HG03460 (cell line): ENCODE measurements around the gene ZNF527.
A peak's percentile ranks its signal among the peaks of the same experiment; 100 is the strongest.
"Not testable (repeated sequence)": the region's sequence is repeated elsewhere in the genome, so short reads cannot be mapped to it uniquely, and the experiment has no call there.

Experiments
- ATAC-seq: cut with Tn5 transposase; IDR thresholded peaks from one replicate; pipeline ENCODE4 v1.9.1; 2021; ENCODE audit not compliant: unreplicated experiment

The ZNF527 gene

DNA sequence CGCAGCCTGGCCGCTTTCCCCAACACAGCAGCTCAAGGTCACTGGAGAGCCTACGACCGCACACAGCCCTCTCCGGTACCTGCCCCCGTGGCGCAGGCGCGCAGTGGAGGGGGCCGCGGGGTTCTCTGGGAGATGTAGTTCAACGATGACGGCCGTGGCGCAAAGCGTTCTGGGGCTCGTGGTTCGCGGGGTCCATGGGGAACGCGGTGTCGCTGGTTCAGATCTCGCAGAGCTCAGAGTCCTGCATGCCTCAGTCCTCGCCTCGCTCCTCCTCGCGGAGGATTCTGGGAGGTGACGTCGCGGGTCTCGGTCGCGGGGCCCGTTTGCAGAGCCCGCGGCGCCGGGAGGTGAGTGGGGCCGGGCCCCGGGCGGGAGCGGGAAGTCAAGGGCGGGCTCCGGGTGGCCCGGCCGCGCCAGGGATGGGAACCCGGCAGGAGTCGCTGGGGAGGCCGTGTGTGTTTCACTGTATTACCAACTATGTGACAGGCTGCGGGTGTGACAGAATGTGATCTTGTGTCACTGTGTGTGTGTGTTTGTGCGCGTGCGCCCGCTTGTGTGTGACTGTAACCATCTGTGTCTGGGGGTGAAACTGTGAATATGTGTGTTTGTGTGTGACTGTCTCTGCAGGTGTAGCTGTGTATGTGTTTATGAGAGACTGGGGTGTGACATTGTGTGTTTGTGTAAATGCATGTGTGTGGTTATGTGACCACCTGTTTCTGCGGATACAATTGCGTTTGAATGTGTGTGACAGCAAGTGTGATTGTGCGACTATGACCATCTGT is at the start of gene ZNF527:
ZNF527 (plus strand) TSS at position 220 of the 782 bp plus-strand sequence. CDS start 3,100 bp downstream, outside the sequence.
- peak; percentile 87 for ATAC-seq

DNA sequence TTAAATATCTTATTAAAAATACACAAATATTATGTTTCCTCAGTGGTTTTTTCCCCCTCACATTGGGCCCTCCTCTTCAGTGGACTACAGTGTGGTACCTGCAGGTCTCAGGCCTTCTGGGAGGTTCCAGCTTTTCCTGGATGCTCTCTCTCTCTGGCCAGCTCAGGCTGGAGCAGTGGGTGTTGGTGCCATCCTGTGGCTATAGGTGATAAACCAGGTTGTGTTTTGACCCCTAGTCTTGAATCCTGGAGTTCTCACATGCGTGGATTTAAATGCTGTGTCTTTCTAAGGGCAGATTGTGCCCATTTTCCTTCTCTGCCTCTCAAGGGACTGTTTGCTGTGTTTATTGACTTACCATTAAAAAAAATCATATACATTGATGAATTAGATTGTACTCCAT is 41.2 kb upstream of the ZNF527 start:
- ATAC-seq: no peak

DNA sequence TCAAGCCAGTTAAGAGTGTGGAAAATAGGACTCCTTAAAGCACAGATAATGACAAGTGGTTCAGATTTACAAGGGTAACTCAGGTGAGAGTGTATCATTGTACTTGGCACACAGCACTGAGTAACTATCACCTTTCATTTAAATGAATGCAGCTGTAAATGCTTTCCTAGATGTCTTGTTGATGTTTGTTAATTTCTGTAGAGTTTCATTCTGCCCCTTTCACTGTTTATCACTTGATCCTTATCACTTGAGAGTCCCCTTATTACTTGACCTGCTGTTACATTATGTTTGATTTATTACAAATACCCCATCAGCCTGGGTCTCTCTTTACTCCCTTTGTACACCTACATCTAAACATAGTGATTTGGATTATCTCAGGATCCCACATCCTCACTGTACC is 38.1 kb upstream of the ZNF527 start:
- no peak for ATAC-seq

DNA sequence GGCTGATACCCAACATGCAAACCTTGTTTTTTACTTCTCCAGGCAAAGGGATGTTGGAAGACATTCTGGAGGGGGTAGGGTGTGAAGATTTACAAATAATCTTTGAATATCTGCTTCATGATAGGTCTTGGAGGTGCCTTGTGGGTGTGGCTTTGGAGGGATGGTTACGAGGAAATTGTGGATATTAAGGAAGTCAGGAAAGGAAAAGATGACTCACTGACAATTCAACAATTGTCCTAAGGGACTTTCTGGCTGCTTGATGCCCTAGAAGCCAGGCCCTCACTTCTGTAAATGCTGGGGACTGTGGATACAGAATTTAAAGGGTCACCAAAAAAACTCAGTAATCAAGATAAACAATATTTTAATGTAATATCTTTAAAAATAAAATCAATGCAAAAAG is 37.4 kb upstream of the ZNF527 start:
- no peak for ATAC-seq

DNA sequence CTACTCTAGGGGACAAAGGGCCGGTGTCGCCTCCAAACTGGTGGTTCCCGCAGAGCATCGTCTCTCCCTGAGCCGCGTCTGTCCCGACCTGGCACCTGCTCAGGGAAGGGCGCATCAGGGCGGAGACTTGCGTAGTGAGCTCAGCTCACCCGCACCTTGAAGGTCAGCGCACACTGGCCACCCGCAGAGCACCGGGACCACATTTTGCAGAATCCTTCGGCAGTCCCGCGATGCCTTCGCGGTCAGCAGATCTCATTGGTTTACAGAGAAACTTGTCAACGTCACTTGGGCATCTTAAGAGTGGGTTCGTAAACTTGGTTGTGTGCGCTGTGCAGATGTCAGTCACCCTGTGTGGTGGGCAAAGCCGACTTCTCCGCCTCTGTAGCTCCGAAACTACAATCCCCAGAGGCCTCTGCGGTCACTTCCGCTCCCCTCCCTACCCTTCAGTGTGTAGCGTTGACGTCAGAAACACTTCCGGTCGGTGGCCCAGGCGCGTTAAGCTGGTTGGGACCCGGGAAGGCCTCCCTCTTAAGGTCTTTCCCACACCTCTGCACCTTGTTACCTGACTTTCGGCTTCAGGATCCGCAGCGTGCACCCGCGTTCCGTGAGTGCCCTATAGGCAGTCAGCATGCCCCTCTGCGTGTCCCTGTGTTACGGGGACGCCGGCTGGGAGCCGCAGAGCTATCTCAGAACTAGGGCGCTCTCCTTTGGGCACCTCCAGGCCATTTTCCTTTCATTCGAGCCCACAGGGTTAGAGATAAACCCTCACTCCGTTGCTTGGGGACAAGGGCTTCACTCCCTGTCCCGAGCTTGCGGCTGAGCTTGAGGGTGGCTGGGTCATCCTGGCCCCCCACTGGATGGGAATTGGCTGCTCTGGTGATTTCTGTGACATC is 36.5 kb upstream of the ZNF527 start:
- peak; percentile 97 for ATAC-seq

DNA sequence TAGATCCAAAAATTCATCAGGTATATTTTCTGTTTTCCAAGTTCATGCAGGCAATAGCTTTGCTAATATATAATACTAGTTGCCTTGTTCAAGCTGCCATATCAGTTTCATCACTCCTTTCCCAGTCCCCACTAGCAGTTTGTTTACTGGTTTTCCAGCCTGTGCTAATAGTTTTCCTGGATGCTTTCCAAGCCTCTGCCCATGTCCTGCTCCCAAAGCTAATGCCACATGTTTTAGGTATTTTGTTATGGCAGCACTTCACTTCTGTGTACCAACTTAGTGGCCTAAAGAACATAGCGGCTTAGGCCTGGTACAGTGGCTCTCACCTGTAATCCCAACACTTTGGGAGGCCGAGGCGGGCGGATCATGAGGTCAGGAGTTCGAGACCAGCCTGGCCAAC is 28.1 kb upstream of the ZNF527 start:
- ATAC-seq: no peak

DNA sequence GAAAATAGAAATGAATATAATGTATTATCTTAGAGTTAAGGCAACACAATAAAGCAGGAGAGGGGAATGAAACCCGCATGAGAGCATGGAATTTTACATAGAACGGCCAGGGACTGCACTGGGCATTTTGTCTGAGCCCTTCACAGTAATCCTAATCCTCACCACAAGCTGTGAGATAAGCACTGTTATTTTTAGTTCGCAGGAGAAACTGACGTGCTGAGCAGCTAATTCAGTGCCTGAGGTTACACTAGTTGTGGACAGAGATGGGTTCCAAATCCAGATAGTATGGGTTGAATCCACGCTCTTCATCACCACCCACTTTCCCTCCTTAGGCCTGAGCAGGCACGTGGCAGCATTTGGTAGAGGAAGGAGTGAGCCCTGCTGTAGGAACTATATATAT is 24.8 kb upstream of the ZNF527 start:
- ATAC-seq: no peak

DNA sequence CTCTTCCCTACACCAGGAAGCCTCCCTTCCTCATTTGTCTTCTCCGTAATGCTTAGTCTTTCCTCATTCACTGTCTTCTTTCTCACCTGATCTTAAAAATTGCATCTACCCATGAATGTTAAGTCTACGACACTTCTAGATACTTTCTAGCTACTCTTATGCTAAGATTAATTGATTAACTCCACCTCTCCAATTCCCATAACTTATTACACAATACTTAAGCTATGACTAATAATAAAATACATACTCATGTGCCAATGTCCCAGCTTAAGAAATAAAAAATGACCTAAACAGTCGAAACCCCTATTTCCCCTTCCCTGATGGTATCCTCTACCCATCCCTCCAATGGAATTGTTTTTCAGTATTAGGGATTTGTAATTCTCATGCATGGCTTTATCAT is 22.8 kb upstream of the ZNF527 start:
- ATAC-seq: no peak

DNA sequence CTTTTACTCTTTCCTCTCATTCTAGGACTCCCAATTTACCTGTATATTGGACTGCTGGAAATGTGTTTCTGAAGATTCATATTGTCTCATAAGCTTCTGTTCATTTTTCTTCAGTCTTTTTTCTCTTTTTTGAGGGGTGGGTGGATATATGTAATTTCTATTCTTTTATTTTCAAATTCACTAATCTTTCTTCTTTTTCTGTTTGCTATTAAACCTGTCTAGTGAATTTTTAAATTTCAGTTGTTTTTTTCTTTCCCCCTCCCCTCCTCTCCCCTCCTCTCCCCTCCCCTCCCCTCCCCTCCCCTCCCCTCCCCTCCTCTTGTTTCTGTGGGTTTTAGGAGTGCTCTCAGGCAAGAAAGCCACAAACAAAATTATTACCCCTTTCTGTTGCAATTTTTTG is 16.9 kb upstream of the ZNF527 start:
- no peak for ATAC-seq

DNA sequence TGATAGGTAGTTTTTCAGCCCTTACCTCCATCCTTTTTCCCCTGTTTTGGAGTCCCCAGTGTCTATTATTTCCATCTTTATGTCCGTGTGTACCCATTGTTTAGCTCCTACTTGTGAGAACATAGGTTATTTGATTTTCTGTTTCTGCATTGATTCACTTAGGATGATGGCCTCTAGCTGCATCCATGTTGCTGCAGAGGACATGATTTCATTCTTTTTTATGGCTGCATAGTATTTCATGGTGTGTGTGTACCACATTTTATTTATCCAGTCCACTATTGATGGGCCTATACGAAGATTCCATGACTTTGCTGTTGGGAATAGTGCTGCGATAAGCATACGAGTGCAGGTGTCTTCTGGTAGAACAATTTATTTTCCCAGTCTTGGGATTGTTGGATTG is 15.0 kb upstream of the ZNF527 start:
- ATAC-seq: no peak

DNA sequence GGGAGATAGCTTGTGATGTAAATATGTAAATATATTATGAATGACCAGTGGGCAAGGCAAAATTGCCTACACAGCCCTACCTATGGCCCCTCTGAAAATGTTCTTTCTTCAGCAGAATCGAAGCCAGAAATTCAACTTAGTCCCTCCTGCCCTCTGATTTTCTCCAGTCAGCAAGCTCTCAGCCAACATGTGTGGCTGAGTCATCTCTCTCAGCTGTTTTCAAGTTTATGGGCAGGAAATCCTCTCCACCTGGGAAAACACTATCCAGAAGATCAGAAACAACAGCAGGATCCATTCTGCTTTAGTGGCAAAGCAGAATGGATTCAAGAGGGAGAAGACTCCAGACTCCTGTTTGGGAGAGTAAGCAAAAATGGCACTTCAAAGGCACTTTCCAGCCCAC is 8.9 kb upstream of the ZNF527 start:
- ATAC-seq: no peak

DNA sequence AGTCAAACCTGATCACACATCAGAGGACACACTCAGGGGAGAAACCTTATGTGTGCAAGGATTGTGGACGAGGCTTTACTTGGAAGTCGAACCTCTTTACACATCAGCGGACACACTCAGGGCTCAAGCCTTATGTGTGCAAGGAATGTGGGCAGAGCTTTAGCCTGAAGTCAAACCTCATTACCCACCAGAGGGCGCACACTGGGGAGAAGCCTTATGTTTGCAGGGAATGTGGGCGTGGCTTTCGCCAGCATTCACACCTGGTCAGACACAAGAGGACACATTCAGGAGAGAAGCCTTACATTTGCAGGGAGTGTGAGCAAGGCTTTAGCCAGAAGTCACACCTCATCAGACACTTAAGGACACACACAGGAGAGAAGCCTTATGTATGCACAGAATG is 8.2 kb upstream of the ZNF527 start:
- no peak for ATAC-seq

DNA sequence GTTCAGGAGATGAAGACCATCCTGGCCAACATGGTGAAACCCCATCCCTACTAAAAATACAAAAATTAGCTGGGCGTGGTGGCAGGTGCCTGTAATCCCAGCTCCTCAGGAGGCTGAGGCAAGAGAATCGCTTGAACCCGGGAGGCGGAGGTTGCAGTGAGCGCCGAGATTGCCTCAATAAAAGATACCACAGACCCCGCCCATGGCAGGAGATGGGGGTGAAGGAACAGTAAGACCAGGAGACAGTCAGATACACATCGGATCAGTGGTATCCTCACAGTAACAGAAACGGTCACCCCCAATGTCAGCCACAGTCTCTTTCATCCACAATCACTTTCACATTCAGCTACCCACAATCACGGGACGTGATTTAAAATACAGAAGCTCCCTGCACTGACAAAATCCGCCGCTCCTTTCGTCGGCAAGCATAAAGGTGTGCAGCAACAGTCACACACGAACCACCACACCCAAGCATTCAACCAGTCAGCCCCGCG is 466 bp upstream of the ZNF527 start:
- peak; percentile 23 for ATAC-seq

DNA sequence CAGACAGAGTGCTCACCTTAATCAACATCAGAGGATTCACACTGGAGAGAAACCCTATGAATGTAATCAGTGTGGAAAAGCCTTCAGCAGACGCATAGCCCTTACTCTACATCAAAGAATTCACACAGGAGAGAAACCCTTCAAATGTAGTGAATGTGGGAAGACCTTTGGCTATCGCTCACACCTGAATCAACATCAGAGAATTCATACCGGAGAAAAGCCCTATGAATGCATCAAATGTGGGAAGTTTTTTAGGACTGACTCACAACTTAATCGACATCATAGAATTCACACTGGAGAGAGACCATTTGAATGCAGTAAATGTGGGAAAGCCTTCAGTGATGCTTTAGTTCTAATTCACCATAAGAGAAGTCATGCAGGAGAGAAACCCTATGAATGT is 18.3 kb downstream of the ZNF527 start:
- no peak for ATAC-seq

DNA sequence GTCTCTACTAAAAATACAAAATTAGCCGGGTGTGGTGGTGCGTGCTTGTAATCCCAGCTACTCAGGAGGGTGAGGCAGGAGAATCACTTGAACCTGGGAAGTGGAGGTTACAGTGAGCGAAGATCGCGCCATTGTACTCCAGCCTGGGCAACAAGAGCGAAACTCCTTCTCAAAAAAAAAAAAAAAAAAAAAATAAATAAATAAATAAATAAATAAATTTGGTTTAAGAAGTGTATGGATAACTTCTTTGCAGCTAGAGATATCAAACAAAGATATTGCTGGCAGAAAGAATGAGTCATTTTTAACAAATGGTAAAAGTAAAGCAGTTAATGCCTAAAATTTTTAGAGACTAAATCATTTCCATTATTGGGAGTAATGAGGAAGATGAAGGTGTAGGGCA is 20.5 kb downstream of the ZNF527 start:
- not testable (repeated sequence) for ATAC-seq

DNA sequence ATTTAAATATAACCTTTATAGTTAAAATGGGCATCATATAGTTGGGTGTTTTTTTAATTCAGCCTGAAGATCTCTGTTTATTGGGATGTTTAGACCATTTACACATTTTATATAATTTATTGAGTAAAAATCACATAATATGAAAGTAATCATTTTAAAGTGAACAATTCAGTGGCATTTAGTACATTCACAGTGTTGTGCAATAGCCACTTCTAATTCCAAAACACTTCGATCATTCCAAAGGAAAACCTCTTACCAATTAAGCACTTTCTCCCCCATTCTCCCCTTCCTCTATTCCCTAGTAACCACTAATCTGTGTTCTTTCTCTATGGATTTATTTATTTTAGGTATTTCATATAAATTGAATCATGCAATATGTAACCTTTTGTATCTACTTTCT is 30.2 kb downstream of the ZNF527 start:
- no peak for ATAC-seq

DNA sequence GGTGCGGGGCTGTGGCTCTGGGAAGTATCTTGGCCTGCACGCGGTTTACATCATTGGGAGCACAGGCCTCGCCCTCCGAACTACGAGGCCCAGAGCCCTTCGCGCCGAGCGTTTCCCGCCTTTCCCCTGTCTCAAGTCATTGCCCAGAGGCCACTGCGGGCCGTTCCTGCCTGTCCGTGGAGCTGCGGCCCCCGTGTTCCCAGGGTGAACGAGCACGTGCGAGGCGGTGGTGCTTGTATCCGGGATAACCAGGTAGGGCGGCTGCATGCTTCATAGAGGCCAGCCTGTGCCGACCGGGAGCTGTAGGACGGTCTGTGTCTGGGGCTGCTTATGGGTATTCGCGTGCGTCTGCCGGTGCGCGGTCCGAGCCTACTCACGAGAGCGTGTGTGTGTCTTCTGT is 32.5 kb downstream of the ZNF527 start:
- no peak for ATAC-seq

DNA sequence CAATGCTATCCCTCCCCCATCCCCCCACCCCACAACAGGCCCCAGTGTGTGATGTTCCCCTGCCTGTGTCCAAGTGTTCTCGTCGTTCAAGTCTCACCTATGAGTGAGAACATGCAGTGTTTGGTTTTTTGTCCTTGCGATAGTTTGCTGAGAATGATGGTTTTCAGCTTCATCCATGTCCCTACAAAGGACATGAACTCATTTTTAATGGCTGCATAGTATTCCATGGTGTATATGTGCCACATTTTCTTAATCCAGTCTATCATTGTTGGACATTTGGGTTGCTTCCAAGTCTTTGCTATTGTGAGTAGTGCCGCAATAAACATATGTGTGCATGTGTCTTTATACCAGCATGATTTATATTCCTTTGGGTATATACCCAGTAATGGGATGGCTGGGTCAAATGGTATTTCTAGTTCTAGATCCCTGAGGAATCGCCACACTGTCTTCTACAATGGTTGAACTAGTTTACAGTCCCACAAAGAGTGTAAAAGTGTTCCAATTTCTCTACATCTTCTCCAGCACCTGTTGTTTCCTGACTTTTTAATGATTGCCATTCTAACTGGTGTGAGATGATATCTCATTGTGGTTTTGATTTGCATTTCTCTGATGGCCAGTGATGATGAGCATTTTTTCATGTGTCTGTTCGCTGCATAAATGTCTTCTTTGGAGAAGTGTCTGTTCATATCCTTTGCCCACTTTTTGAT is 35.4 kb downstream of the ZNF527 start:
- not testable (repeated sequence) for ATAC-seq

DNA sequence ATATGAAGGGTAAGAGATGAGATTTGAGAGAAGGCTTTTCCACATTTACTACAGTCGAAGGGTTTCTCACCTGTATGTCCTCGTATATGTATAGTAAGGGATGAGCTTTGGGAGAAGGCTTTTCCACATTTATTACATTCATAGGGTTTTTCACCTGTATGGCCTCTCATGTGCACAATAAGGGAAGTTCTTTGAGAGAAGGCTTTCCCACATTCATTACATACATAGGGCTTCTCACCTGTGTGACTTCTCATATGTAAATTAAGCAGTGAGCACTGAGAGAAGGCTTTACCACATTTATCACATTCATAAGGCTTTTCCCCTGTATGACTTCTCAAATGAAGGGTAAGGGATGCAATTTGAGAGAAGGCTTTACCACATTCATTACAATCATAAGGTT is 41.8 kb downstream of the ZNF527 start:
- ATAC-seq: no peak

DNA sequence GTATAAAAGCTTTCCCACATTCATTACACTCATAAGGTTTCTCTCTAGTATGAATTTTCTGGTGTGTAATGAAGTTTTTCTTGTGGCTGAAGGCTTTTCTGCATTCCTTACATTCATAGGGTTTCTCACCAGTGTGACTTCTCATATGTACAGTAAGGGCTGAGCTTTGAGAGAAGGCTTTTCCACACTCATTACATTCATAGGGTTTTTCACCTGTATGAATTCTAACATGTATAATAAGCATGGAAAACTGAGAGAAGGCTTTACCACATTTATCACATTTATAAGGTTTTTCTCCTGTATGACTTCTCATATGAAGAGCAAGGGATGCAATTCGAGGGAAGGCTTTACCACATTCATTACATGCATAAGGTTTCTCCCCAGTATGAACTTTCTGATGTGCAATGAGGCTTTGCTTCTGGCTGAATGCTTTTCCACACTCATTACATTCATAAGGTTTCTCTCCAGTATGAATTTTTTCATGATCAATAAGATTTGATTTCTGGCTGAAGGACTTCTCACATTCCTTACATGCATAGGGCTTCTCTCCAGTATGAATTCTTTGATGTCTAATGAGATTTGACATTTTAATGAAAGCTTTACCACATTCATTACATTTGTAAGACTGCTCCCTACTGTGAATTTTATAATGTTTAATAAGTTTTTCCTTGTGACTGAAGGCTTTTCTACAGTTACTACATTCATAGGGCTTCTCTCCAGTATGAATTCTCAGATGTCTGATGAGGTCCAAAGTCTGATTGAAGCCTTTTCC is 42.6 kb downstream of the ZNF527 start:
- ATAC-seq: no peak
